OCI-LY1 (cell line): ENCODE data around the gene STX12.

ENCODE experiments used
- CTCF ChIP-seq: fragments of 200-600 bp; sonication (generic), shearing (Covaris generic); IDR thresholded peaks from 2 replicates; pipeline ENCODE4 v1.5.1; 2017; ENCODE audit warnings: mild to moderate bottlenecking, antibody characterized with exemption, low read length, moderate library complexity, mixed read lengths
- EZH2 ChIP-seq: fragments of 200-600 bp; sonication (generic), shearing (Covaris generic); IDR thresholded peaks from 2 replicates; pipeline ENCODE4 v1.8.0; 2017; ENCODE audit warnings: borderline replicate concordance, mixed run types, mild to moderate bottlenecking, antibody characterized with exemption, low read length, moderate library complexity, mixed read lengths

- TF ChIP-seq CTCF (no peak), EZH2 (no peak)
Observed at GRCh38 chr1:27831568-27832410, 58.8 kb downstream of the STX12 start.
